CD8-positive, alpha-beta memory T cell (primary cell): ENCODE data around the gene SHISA7. TPM values are rescaled to one million over a fixed set of nuclear protein-coding genes. Genes with fewer than 3 reads are reported as not detected.

Experiments
- CTCF ChIA-PET: fragments of 350-600 bp; sonication (Branson Sonifier 250); formaldehyde crosslinking; loops from one replicate; lab custom pipeline; 2021; ENCODE audit warnings: antibody characterized with exemption; lab: Charles Lee
- POLR2A ChIA-PET: fragments of 350-600 bp; sonication (Branson Sonifier 250); formaldehyde crosslinking; loops from one replicate; lab custom pipeline; 2021; ENCODE audit warnings: antibody characterized with exemption; lab: Charles Lee
- DNase-seq, 5 donors: peaks; one replicate each; pipeline versions ENCODE4 v3.0.0 to v3.0.0-alpha.2; 2020 to 2022; ENCODE audit warnings: mixed read lengths in 1 of 5
- H3K27ac ChIP-seq: one replicate; pipeline ENCODE4 v1.7.0; 2013; ENCODE audit warnings: low read depth, mild to moderate bottlenecking, low read length, moderate library complexity
- H3K27me3 ChIP-seq: 2 replicates; pipeline ENCODE4 v1.7.0; 2013; ENCODE audit warnings: low read length, mild to moderate bottlenecking; ENCODE audit not compliant: insufficient read depth, poor library complexity, severe bottlenecking
- H3K36me3 ChIP-seq: 2 replicates; pipeline ENCODE4 v1.7.0; 2013; ENCODE audit warnings: mild to moderate bottlenecking, low read length, moderate library complexity; ENCODE audit not compliant: insufficient read depth
- H3K4me1 ChIP-seq: 2 replicates; pipeline ENCODE4 v1.7.0; 2013; ENCODE audit warnings: mild to moderate bottlenecking, low read length, moderate library complexity; ENCODE audit not compliant: insufficient read depth
- H3K4me3 ChIP-seq: 2 replicates; pipeline ENCODE4 v1.7.0; 2013; ENCODE audit warnings: mild to moderate bottlenecking, low read length
- H3K9me3 ChIP-seq: 2 replicates; pipeline ENCODE4 v1.7.0; 2013; ENCODE audit warnings: mild to moderate bottlenecking, low read length
- H3K27ac Mint-ChIP-seq, 8 donors: one replicate each; pipeline ENCODE4 v1.8.0; 2020 to 2021; ENCODE audit warnings: mixed read lengths in 8 of 8, mild to moderate bottlenecking in 6 of 8, inconsistent platforms in 3 of 8, moderate library complexity in 3 of 8
- H3K27me3 Mint-ChIP-seq, 2 donors: one replicate each; pipeline ENCODE4 v1.8.0; 2020 to 2021; ENCODE audit warnings: mixed read lengths in 2 of 2, mild to moderate bottlenecking in 1 of 2, moderate library complexity in 1 of 2
- H3K36me3 Mint-ChIP-seq, 3 donors: one replicate each; pipeline ENCODE4 v1.8.0; 2020 to 2021; ENCODE audit warnings: mixed read lengths in 3 of 3, inconsistent platforms in 1 of 3, mild to moderate bottlenecking in 1 of 3
- H3K4me1 Mint-ChIP-seq, 3 donors: one replicate each; pipeline ENCODE4 v1.8.0; 2020 to 2021; ENCODE audit warnings: mixed read lengths in 3 of 3, inconsistent platforms in 1 of 3, mild to moderate bottlenecking in 1 of 3
- H3K4me3 Mint-ChIP-seq, 7 donors: one replicate each; pipeline ENCODE4 v1.8.0; 2020 to 2021; ENCODE audit warnings: mixed read lengths in 7 of 7, mild to moderate bottlenecking in 6 of 7, moderate library complexity in 4 of 7, inconsistent platforms in 2 of 7
- H3K9me3 Mint-ChIP-seq, 5 donors: one replicate each; pipeline ENCODE4 v1.8.0; 2020 to 2022; ENCODE audit warnings: mixed read lengths in 5 of 5, mild to moderate bottlenecking in 3 of 5, moderate library complexity in 2 of 5, inconsistent platforms in 1 of 5
- polyA plus RNA-seq: library from polyadenylated mRNA; unstranded; fragments of 300-500 nt; fragmentation: Illumina TruSeq; gene quantifications from one replicate; pipeline ENCODE4 v1.2.3, GENCODE V29; 2021
- total RNA-seq, 2 experiments: library from RNA; stranded (reverse); gene quantifications; one replicate each; pipeline ENCODE4 v1.2.3, GENCODE V29; 2021

Gene SHISA7
- total and polyA plus RNA-seq, 3 experiments from 2014 or later, result not detected

- H3K4me3 Mint-ChIP-seq, result no peak overlapping the region
- peaks cover 12% of the 10 kb centered on the region for H3K4me1 ChIP-seq
- no peak for DNase-seq
- peaks cover 46 to 54% of the 10 kb centered on the region in 2 donors for H3K27me3 Mint-ChIP-seq
- CTCF ChIA-PET, result interaction anchor here (1.0 to 1.1 kb wide), 2 partner anchors 32 to 67 kb away, joined by 3 to 4 read pairs; no protein-coding TSS in a partner anchor
- no peak overlapping the region for H3K27ac Mint-ChIP-seq
- H3K27ac ChIP-seq, result no peak overlapping the region
- peaks cover 0 to 5% (median 1%) of the 10 kb centered on the region in 3 donors for H3K36me3 Mint-ChIP-seq
- no peaks in the 10 kb centered on the region for H3K36me3 ChIP-seq
- no peak overlapping the region for H3K4me3 ChIP-seq
- H3K27me3 ChIP-seq, result peaks cover 48% of the 10 kb centered on the region
- peaks cover 0 to 3% (median 3%) of the 10 kb centered on the region in 5 donors for H3K9me3 Mint-ChIP-seq
- no peaks in the 10 kb centered on the region for H3K9me3 ChIP-seq
- H3K4me1 Mint-ChIP-seq, result peaks cover 12 to 19% (median 13%) of the 10 kb centered on the region in 3 donors
- POLR2A ChIA-PET, result no interaction called here
Measured at GRCh38 chr19:55436847-55437246, 6.3 kb downstream of the SHISA7 start.

DNA sequence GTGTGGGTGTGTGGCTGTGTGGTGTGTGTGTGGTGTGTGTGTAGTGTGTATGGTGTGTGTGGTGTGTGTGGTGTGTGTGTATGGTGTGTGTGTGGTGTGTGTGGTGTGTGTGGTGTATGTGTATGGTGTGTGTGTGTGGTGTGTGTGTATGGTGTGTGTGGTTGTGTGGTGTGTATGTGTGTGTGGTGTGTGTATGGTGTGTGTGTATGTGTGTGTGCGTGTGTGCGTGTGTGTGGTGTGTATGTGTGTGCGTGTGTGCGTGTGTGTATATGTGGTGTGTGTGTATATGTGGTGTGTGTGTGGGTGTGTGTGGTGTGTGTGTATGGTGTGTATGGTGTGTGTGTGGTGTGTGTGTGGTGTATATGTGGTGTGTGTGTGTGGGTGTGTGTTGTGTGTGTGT, 8.1 kb downstream of the SHISA7 start:
- Histone ChIP-seq H3K36me3 (no peaks in the 10 kb centered on the region), H3K4me3 (no peak overlapping the region), H3K27ac (no peak overlapping the region), H3K9me3 (no peaks in the 10 kb centered on the region), H3K27me3 (peaks cover 41% of the 10 kb centered on the region), H3K4me1 (no peaks in the 10 kb centered on the region)
- ChIA-PET POLR2A (no interaction called here), CTCF (no interaction called here)
- H3K9me3 Mint-ChIP-seq, result peaks cover 0 to 3% (median 3%) of the 10 kb centered on the region in 5 donors
- peaks cover 0 to 7% (median 1%) of the 10 kb centered on the region in 3 donors for H3K4me1 Mint-ChIP-seq
- H3K36me3 Mint-ChIP-seq, result peaks cover 0 to 10% (median 0%) of the 10 kb centered on the region in 3 donors
- H3K27ac Mint-ChIP-seq, result no peak overlapping the region
- H3K4me3 Mint-ChIP-seq, result no peak overlapping the region
- no peak for DNase-seq
- peaks cover 43 to 57% of the 10 kb centered on the region in 2 donors for H3K27me3 Mint-ChIP-seq

GRCh38 chr19:55434356-55434919, 8.7 kb downstream of the SHISA7 start:
- Mint-ChIP-seq H3K27me3 (peaks cover 44 to 57% of the 10 kb centered on the region in 2 donors), H3K4me1 (peaks cover 0 to 7% (median 0%) of the 10 kb centered on the region in 3 donors), H3K36me3 (peaks cover 0 to 10% (median 0%) of the 10 kb centered on the region in 3 donors), H3K9me3 (peaks cover 0 to 3% (median 3%) of the 10 kb centered on the region in 5 donors), H3K4me3 (no peak overlapping the region), H3K27ac (no peak overlapping the region)
- DNase-seq, result no peak
- H3K4me3 ChIP-seq, result no peak overlapping the region
- peaks cover 36% of the 10 kb centered on the region for H3K27me3 ChIP-seq
- no peaks in the 10 kb centered on the region for H3K4me1 ChIP-seq
- ChIA-PET CTCF (no interaction called here), POLR2A (no interaction called here)
- H3K27ac ChIP-seq, result no peak overlapping the region
- no peaks in the 10 kb centered on the region for H3K9me3 ChIP-seq
- H3K36me3 ChIP-seq, result no peaks in the 10 kb centered on the region

DNA sequence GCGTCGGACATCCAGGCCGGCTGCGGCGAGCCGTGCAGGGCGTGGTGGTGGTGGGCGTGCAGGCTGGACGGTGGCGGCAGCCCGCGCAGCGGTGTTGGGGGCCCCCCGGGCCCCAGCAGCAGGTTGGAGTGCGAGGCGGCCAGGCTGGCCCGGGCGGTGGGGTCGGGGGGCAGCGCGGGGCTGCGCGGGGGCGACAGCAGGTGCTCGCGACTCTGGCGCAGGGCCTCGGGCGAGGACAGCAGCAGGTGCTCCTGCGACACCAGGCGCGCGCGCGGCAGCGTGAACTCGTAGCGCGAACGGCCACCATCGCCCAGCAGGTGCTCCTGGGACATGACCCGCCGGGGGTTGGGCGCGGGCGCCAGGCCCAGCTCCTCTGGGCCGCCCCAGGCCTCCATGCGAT, 9.8 kb downstream of the SHISA7 start:
- Mint-ChIP-seq H3K4me1 (peaks cover 0 to 7% (median 0%) of the 10 kb centered on the region in 3 donors), H3K27ac (no peak overlapping the region), H3K9me3 (peaks cover 0 to 2% (median 0%) of the 10 kb centered on the region in 5 donors), H3K36me3 (peaks cover 0 to 5% (median 0%) of the 10 kb centered on the region in 3 donors), H3K27me3 (peaks cover 40 to 55% of the 10 kb centered on the region in 2 donors), H3K4me3 (no peak overlapping the region)
- no peaks in the 10 kb centered on the region for H3K9me3 ChIP-seq
- ChIA-PET CTCF (no interaction called here), POLR2A (no interaction called here)
- H3K4me3 ChIP-seq, result no peak overlapping the region
- no peaks in the 10 kb centered on the region for H3K36me3 ChIP-seq
- H3K27ac ChIP-seq, result no peak overlapping the region
- no peak for DNase-seq
- peaks cover 34% of the 10 kb centered on the region for H3K27me3 ChIP-seq
- H3K4me1 ChIP-seq, result no peaks in the 10 kb centered on the region

DNA sequence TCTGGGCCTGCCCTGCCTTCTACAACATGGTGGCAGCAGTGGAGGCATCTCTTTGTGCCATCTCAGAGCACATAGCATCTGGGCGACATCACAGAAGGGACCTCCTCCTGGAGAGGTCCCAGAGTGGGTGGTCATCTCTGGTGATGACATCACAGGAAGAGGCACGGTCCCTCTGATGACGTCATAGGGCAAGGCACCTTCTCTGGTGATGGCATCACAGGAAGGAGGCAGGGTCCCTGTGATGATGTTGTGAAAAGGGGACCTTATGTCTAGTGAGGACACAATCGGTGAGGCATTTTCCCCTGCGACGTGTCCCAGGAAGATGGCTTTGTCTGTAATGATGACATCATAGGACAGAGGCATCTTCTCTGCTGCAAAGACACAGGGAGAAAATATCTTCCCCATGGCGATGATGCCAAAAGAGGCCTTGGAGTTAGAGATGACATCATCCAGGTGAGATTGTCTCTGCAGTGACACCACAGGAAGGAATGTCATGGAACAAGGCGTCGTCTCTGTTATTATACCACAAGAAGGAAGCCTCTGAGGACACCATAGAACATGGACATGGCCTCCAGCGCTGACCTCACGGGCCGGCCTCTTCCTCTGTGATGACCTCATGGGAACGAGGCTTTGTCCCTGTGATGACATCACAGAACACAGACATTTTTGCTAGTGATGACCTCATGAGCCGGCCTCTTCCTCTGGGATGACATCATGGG, 10.7 kb downstream of the SHISA7 start:
- no peak overlapping the region for H3K4me3 ChIP-seq
- peaks cover 0 to 5% (median 0%) of the 10 kb centered on the region in 3 donors for H3K36me3 Mint-ChIP-seq
- no peaks in the 10 kb centered on the region for H3K9me3 ChIP-seq
- H3K4me1 ChIP-seq, result no peaks in the 10 kb centered on the region
- H3K27me3 ChIP-seq, result peaks cover 35% of the 10 kb centered on the region
- H3K27ac ChIP-seq, result no peak overlapping the region
- H3K27ac Mint-ChIP-seq, result no peak overlapping the region
- ChIA-PET POLR2A (no interaction called here), CTCF (no interaction called here)
- H3K36me3 ChIP-seq, result no peaks in the 10 kb centered on the region
- DNase-seq, result no peak
- H3K4me3 Mint-ChIP-seq, result no peak overlapping the region
- peaks cover 0 to 7% (median 0%) of the 10 kb centered on the region in 3 donors for H3K4me1 Mint-ChIP-seq
- H3K9me3 Mint-ChIP-seq, result no peaks in the 10 kb centered on the region
- peaks cover 39 to 58% of the 10 kb centered on the region in 2 donors for H3K27me3 Mint-ChIP-seq

GRCh38 chr19:55431183-55431582, 11.9 kb downstream of the SHISA7 start:
- Histone ChIP-seq H3K4me3 (no peak overlapping the region), H3K27ac (no peak overlapping the region), H3K36me3 (no peaks in the 10 kb centered on the region), H3K4me1 (no peaks in the 10 kb centered on the region), H3K27me3 (peaks cover 35% of the 10 kb centered on the region), H3K9me3 (no peaks in the 10 kb centered on the region)
- no peaks in the 10 kb centered on the region for H3K9me3 Mint-ChIP-seq
- peaks cover 30 to 53% of the 10 kb centered on the region in 2 donors for H3K27me3 Mint-ChIP-seq
- H3K4me3 Mint-ChIP-seq, result no peak overlapping the region
- peaks cover 0 to 5% (median 0%) of the 10 kb centered on the region in 3 donors for H3K36me3 Mint-ChIP-seq
- peak overlapping the region in 1 of 8 donors; percentile 17 for H3K27ac Mint-ChIP-seq
- CTCF ChIA-PET, result no interaction called here
- DNase-seq, result no peak
- no peaks in the 10 kb centered on the region for H3K4me1 Mint-ChIP-seq
- POLR2A ChIA-PET, result no interaction called here

GRCh38 chr19:55426042-55426441, 17.1 kb downstream of the SHISA7 start:
- H3K27me3 ChIP-seq, result peaks cover 11% of the 10 kb centered on the region
- H3K4me3 Mint-ChIP-seq, result no peak overlapping the region
- H3K27ac ChIP-seq, result no peak overlapping the region
- H3K36me3 ChIP-seq, result no peaks in the 10 kb centered on the region
- DNase-seq, result no peak
- peaks cover 0 to 2% (median 2%) of the 10 kb centered on the region in 3 donors for H3K36me3 Mint-ChIP-seq
- peaks cover 6 to 12% (median 8%) of the 10 kb centered on the region in 3 donors for H3K4me1 Mint-ChIP-seq
- H3K27me3 Mint-ChIP-seq, result peaks cover 29 to 54% of the 10 kb centered on the region in 2 donors
- CTCF ChIA-PET, result interaction anchor here (1.1 kb wide), 1 partner anchor 284 kb away, joined by 3 read pairs; no protein-coding TSS in a partner anchor
- no peak overlapping the region for H3K4me3 ChIP-seq
- no peaks in the 10 kb centered on the region for H3K9me3 ChIP-seq
- H3K9me3 Mint-ChIP-seq, result no peaks in the 10 kb centered on the region
- peaks cover 14% of the 10 kb centered on the region for H3K4me1 ChIP-seq
- POLR2A ChIA-PET, result no interaction called here
- no peak overlapping the region for H3K27ac Mint-ChIP-seq

- peaks cover 0 to 2% (median 0%) of the 10 kb centered on the region in 3 donors for H3K36me3 Mint-ChIP-seq
- Histone ChIP-seq H3K4me1 (peaks cover 19% of the 10 kb centered on the region), H3K9me3 (no peaks in the 10 kb centered on the region), H3K27ac (no peak overlapping the region), H3K4me3 (no peak overlapping the region), H3K27me3 (peaks cover 6% of the 10 kb centered on the region), H3K36me3 (no peaks in the 10 kb centered on the region)
- ChIA-PET CTCF (interaction anchor here (1.1 kb wide), 1 partner anchor 80 kb away, joined by 3 read pairs; no protein-coding TSS in a partner anchor), POLR2A (no interaction called here)
- peak overlapping the region in 1 of 8 donors; percentile 5 for H3K27ac Mint-ChIP-seq
- no peaks in the 10 kb centered on the region for H3K9me3 Mint-ChIP-seq
- DNase-seq, result no peak
- peaks cover 6 to 22% (median 19%) of the 10 kb centered on the region in 3 donors for H3K4me1 Mint-ChIP-seq
- H3K4me3 Mint-ChIP-seq, result no peak overlapping the region
- H3K27me3 Mint-ChIP-seq, result peaks cover 21 to 40% of the 10 kb centered on the region in 2 donors
Measured at GRCh38 chr19:55424518-55424917, 18.6 kb downstream of the SHISA7 start.
